ENCODE measurements around the gene GPR176. TPM values are rescaled to one million over a fixed set of nuclear protein-coding genes. Genes with fewer than 3 reads are reported as not detected.

The GPR176 gene
- total RNA-seq, 1 donor from 2014 or later: 20.6 TPM

GRCh38 chr15:39946862-39947261, 26.8 kb upstream of the GPR176 start:
- no peaks in the 10 kb centered on the region for H3K4me1 ChIP-seq
- peaks cover 11% of the 10 kb centered on the region for H3K36me3 ChIP-seq
- no peak overlapping the region for H3K4me3 ChIP-seq
- H3K79me2 ChIP-seq (ENCODE audit: low read depth): no peaks in the 10 kb centered on the region
- no peaks in the 10 kb centered on the region for H4K20me1 ChIP-seq (ENCODE audit: low read depth)
- Mint-ChIP-seq H3K27ac (no peak overlapping the region), H3K27me3 (ENCODE audit: insufficient read depth, low read depth) (no peaks in the 10 kb centered on the region), H3K9me3 (peaks cover 5% of the 10 kb centered on the region), H3K4me3 (no peak overlapping the region), H3K4me1 (no peaks in the 10 kb centered on the region), H3K36me3 (peaks cover 46% of the 10 kb centered on the region)
- no peak overlapping the region for H2AFZ ChIP-seq (replicated peaks)
- no peak for DNase-seq (ENCODE audit: low spot score)
- H3K9ac ChIP-seq: no peak overlapping the region
- no peak for TF ChIP-seq CTCF (IDR thresholded peaks at IDR 0.05)
- no peak for TF ChIP-seq EZH2 (IDR thresholded peaks at IDR 0.05)
- no peak for TF ChIP-seq EZH2phosphoT487 (IDR thresholded peaks at IDR 0.05)
- no peak overlapping the region for H3K27ac ChIP-seq
- no peaks in the 10 kb centered on the region for H3K27me3 ChIP-seq
- H3K4me2 ChIP-seq: no peak overlapping the region
- peaks cover 11% of the 10 kb centered on the region for H3F3A ChIP-seq (ENCODE audit: low read depth)
- no peaks in the 10 kb centered on the region for H3K9me3 ChIP-seq (ENCODE audit: low read depth)

GRCh38 chr15:39944726-39945125, 24.7 kb upstream of the GPR176 start:
- H3K27ac ChIP-seq: no peak overlapping the region
- peaks cover 11% of the 10 kb centered on the region for H3F3A ChIP-seq (ENCODE audit: low read depth)
- H3K4me2 ChIP-seq: no peak overlapping the region
- no peaks in the 10 kb centered on the region for H3K9me3 ChIP-seq (ENCODE audit: low read depth)
- H3K27me3 Mint-ChIP-seq (ENCODE audit: insufficient read depth, low read depth): no peaks in the 10 kb centered on the region
- H3K27me3 ChIP-seq: no peaks in the 10 kb centered on the region
- peaks cover 5% of the 10 kb centered on the region for H3K4me1 Mint-ChIP-seq
- H4K20me1 ChIP-seq (ENCODE audit: low read depth): no peaks in the 10 kb centered on the region
- H3K9ac ChIP-seq: no peak overlapping the region
- no peak for DNase-seq (ENCODE audit: low spot score)
- peaks cover 38% of the 10 kb centered on the region for H3K36me3 Mint-ChIP-seq
- no peaks in the 10 kb centered on the region for H3K4me1 ChIP-seq
- no peak overlapping the region for H3K4me3 ChIP-seq
- no peak for TF ChIP-seq EZH2 (IDR thresholded peaks at IDR 0.05)
- no peak for TF ChIP-seq EZH2phosphoT487 (IDR thresholded peaks at IDR 0.05)
- no peak for TF ChIP-seq CTCF (IDR thresholded peaks at IDR 0.05)
- H3K27ac Mint-ChIP-seq: no peak overlapping the region
- H2AFZ ChIP-seq (replicated peaks): no peak overlapping the region
- peaks cover 11% of the 10 kb centered on the region for H3K36me3 ChIP-seq
- no peak overlapping the region for H3K4me3 Mint-ChIP-seq
- H3K79me2 ChIP-seq (ENCODE audit: low read depth): no peaks in the 10 kb centered on the region
- H3K9me3 Mint-ChIP-seq: peaks cover 5% of the 10 kb centered on the region

- H3K9me3 Mint-ChIP-seq: peaks cover 5% of the 10 kb centered on the region
- H3F3A ChIP-seq (ENCODE audit: low read depth): peaks cover 4% of the 10 kb centered on the region
- no peak for TF ChIP-seq EZH2 (IDR thresholded peaks at IDR 0.05)
- no peak for TF ChIP-seq EZH2phosphoT487 (IDR thresholded peaks at IDR 0.05)
- no peak for TF ChIP-seq CTCF (IDR thresholded peaks at IDR 0.05)
- no peak overlapping the region for H3K4me3 Mint-ChIP-seq
- no peaks in the 10 kb centered on the region for H3K27me3 Mint-ChIP-seq (ENCODE audit: insufficient read depth, low read depth)
- H3K27ac ChIP-seq: no peak overlapping the region
- peaks cover 43% of the 10 kb centered on the region for H3K36me3 Mint-ChIP-seq
- no peak overlapping the region for H3K27ac Mint-ChIP-seq
- no peaks in the 10 kb centered on the region for H3K4me1 ChIP-seq
- no peak overlapping the region for H3K9ac ChIP-seq
- H3K36me3 ChIP-seq: peaks cover 11% of the 10 kb centered on the region
- no peaks in the 10 kb centered on the region for H3K9me3 ChIP-seq (ENCODE audit: low read depth)
- H4K20me1 ChIP-seq (ENCODE audit: low read depth): no peaks in the 10 kb centered on the region
- H3K4me3 ChIP-seq: no peak overlapping the region
- H3K4me1 Mint-ChIP-seq: peaks cover 14% of the 10 kb centered on the region
- no peak for DNase-seq (ENCODE audit: low spot score)
- H3K79me2 ChIP-seq (ENCODE audit: low read depth): peaks cover under 1% of the 10 kb centered on the region
- H2AFZ ChIP-seq (replicated peaks): no peak overlapping the region
- H3K27me3 ChIP-seq: no peaks in the 10 kb centered on the region
- no peak overlapping the region for H3K4me2 ChIP-seq
Measured at GRCh38 chr15:39942753-39943150, 22.7 kb upstream of the GPR176 start.

Data from neural progenitor cell (in vitro differentiated cells).